ENCODE results near the gene DYNC1I1.

GRCh38 chr7:95922191-95922590, 149.8 kb downstream of the DYNC1I1 start:
- no peak for TF ChIP-seq EZH2 (IDR thresholded peaks at IDR 0.05; ENCODE audit: insufficient read depth, poor library complexity, severe bottlenecking)
- TF ChIP-seq EZH2phosphoT487 (IDR thresholded peaks at IDR 0.05; ENCODE audit: insufficient read depth, low read depth), result no peak
